Activated B cell treated with CpG ODN at 0.5 μM for 24 hours (primary cell): ENCODE data around the gene EFNB1. TPM values are rescaled to one million over a fixed set of nuclear protein-coding genes. Genes with fewer than 3 reads are reported as not detected.

ENCODE experiments used
- ATAC-seq: fragments of 200-7000 bp; cut with Tn5 transposase; one replicate; pipeline ENCODE4 v1.10.0; 2021; ENCODE audit warnings: low read depth, mild to moderate bottlenecking, moderate library complexity
- CTCF ChIA-PET: fragments of 350-600 bp; sonication (Branson Sonifier 250); formaldehyde crosslinking; loops from one replicate; lab custom pipeline; 2021; ENCODE audit warnings: antibody characterized with exemption; lab: Charles Lee
- POLR2A ChIA-PET: fragments of 350-600 bp; sonication (Branson Sonifier 250); formaldehyde crosslinking; loops from one replicate; lab custom pipeline; 2021; ENCODE audit warnings: antibody characterized with exemption; lab: Charles Lee
- DNase-seq: peaks from one replicate; pipeline ENCODE4 v3.0.0; 2022
- H3K27ac Mint-ChIP-seq: one replicate; pipeline ENCODE4 v1.8.0; 2020; ENCODE audit warnings: mixed read lengths
- H3K27me3 Mint-ChIP-seq: one replicate; pipeline ENCODE4 v1.8.0; 2021; ENCODE audit warnings: mixed read lengths
- H3K36me3 Mint-ChIP-seq: one replicate; pipeline ENCODE4 v1.8.0; 2021; ENCODE audit warnings: low read depth, mixed read lengths
- H3K4me1 Mint-ChIP-seq: one replicate; pipeline ENCODE4 v1.8.0; 2021; ENCODE audit warnings: mixed read lengths
- H3K4me3 Mint-ChIP-seq: one replicate; pipeline ENCODE4 v1.8.0; 2020; ENCODE audit warnings: mild to moderate bottlenecking, mixed read lengths
- H3K9me3 Mint-ChIP-seq: one replicate; pipeline ENCODE4 v1.8.0; 2020; ENCODE audit warnings: mixed read lengths
- CTCF ChIP-seq: fragments of 200-600 bp; IDR thresholded peaks from one replicate; pipeline ENCODE4 v1.8.0; 2022; ENCODE audit warnings: antibody characterized with exemption, mild to moderate bottlenecking
- intact Hi-C: fragments of 100-400 bp; cut with micrococcal nuclease; formaldehyde crosslinking; loops from one replicate; pipeline ENCODE4 v1.15.1; 2024
- total RNA-seq: library from RNA; stranded (reverse); gene quantifications from 2 replicates; pipeline ENCODE4 v1.2.3, GENCODE V29; 2022

The EFNB1 gene
- total RNA-seq, 1 donor from 2014 or later = 2.3 TPM

- ChIA-PET CTCF (no interaction called here), POLR2A (no interaction called here)
- no peaks in the 10 kb centered on the region for H3K36me3 Mint-ChIP-seq
- no peak overlapping the region for H3K27ac Mint-ChIP-seq
- no peak overlapping the region for H3K4me3 Mint-ChIP-seq
- TF ChIP-seq CTCF = no peak
- H3K9me3 Mint-ChIP-seq = no peaks in the 10 kb centered on the region
- DNase-seq = no peak
- no peak for ATAC-seq
- H3K4me1 Mint-ChIP-seq = peaks cover 2% of the 10 kb centered on the region
- H3K27me3 Mint-ChIP-seq = no peaks in the 10 kb centered on the region
- intact Hi-C loops = no loop called here
Observed at GRCh38 chrX:68867458-68868112, 38.8 kb downstream of the EFNB1 start.

GRCh38 chrX:68868316-68868715, 39.5 kb downstream of the EFNB1 start:
- CTCF ChIA-PET = no interaction called here
- intact Hi-C loops = no loop called here
- no peak for TF ChIP-seq CTCF
- no peak overlapping the region for H3K27ac Mint-ChIP-seq
- H3K4me1 Mint-ChIP-seq = peaks cover 2% of the 10 kb centered on the region
- no peak for ATAC-seq
- DNase-seq = no peak
- no peak overlapping the region for H3K4me3 Mint-ChIP-seq
- no peaks in the 10 kb centered on the region for H3K36me3 Mint-ChIP-seq
- no peaks in the 10 kb centered on the region for H3K9me3 Mint-ChIP-seq
- no peaks in the 10 kb centered on the region for H3K27me3 Mint-ChIP-seq
- POLR2A ChIA-PET = no interaction called here

GRCh38 chrX:68868902-68869800, 40.3 kb downstream of the EFNB1 start:
- TF ChIP-seq CTCF = no peak
- Mint-ChIP-seq H3K36me3 (no peaks in the 10 kb centered on the region), H3K27me3 (no peaks in the 10 kb centered on the region), H3K4me3 (no peak overlapping the region), H3K27ac (no peak overlapping the region), H3K9me3 (no peaks in the 10 kb centered on the region), H3K4me1 (peaks cover 2% of the 10 kb centered on the region)
- DNase-seq (no peak), ATAC-seq (no peak)
- ChIA-PET POLR2A (no interaction called here), CTCF (no interaction called here)
- intact Hi-C loops = no loop called here

GRCh38 chrX:68870357-68870756, 41.5 kb downstream of the EFNB1 start:
- Mint-ChIP-seq H3K27me3 (no peaks in the 10 kb centered on the region), H3K4me3 (no peak overlapping the region), H3K27ac (no peak overlapping the region), H3K9me3 (no peaks in the 10 kb centered on the region), H3K4me1 (no peaks in the 10 kb centered on the region), H3K36me3 (no peaks in the 10 kb centered on the region)
- DNase-seq (no peak), ATAC-seq (no peak)
- ChIA-PET POLR2A (no interaction called here), CTCF (no interaction called here)
- intact Hi-C loops = no loop called here
- no peak for TF ChIP-seq CTCF

- Mint-ChIP-seq H3K4me1 (no peaks in the 10 kb centered on the region), H3K36me3 (no peaks in the 10 kb centered on the region), H3K27me3 (no peaks in the 10 kb centered on the region), H3K4me3 (no peak overlapping the region), H3K27ac (no peak overlapping the region), H3K9me3 (no peaks in the 10 kb centered on the region)
- no peak for ATAC-seq
- intact Hi-C loops = no loop called here
- no peak for TF ChIP-seq CTCF
- ChIA-PET POLR2A (no interaction called here), CTCF (no interaction called here)
- DNase-seq = no peak
Observed at GRCh38 chrX:68872171-68872570, 43.4 kb downstream of the EFNB1 start.
